GM21528 (cell line): ENCODE data around the gene FGF6.
"Not testable (repeated sequence)": the region's sequence is repeated elsewhere in the genome, so short reads cannot be mapped to it uniquely, and the experiment has no call there.

Experiments
- ATAC-seq: cut with Tn5 transposase; IDR thresholded peaks from one replicate; pipeline ENCODE4 v1.9.1; 2021; ENCODE audit warnings: mild to moderate bottlenecking, moderate library complexity; ENCODE audit not compliant: unreplicated experiment, low FRiP score

The FGF6 gene, protein sequence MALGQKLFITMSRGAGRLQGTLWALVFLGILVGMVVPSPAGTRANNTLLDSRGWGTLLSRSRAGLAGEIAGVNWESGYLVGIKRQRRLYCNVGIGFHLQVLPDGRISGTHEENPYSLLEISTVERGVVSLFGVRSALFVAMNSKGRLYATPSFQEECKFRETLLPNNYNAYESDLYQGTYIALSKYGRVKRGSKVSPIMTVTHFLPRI

DNA sequence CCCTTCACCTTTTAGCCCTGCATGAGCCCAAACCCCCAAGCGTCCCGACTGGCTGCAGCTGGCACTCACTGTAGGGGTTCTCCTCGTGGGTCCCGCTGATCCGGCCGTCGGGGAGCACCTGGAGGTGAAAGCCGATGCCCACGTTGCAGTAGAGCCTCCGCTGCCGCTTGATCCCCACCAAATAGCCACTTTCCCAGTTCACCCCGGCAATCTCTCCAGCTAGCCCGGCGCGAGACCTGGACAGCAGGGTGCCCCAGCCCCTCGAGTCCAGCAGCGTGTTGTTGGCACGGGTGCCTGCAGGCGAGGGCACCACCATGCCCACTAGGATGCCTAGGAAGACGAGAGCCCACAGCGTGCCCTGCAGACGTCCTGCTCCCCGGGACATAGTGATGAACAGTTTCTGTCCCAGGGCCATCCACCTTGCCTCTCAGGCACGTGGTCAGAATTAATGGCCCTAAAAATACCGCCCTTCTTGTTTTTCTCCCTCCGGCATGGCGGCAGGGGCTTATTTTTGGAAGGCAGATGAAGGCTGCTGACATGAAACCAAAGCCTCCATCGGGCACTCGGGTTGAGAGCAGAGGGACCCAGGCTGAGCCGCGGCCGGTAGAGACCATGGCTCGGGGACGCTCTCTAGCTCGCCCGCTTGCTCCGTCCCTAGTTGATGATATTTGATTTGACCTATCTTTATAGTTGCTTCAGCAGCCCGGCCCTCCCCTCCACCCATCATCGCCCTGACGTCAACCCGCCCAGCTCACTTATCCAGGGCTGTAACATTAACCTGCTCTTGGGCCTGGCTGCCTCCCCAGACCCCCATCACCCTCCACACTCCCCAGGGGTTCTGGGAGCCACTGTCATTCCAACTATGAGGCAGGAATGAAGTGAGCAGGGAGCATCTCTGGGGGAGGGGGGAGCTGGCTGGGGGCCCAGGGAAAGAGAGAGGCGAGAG is at the start of gene FGF6:
FGF6 (minus strand) TSS at position 660 of the 946 bp plus-strand sequence; CDS start at position 415, 245 bp downstream.
- ATAC-seq: no peak

GRCh38 chr12:4490973-4491372 is 45.4 kb upstream of the FGF6 start:
- ATAC-seq: no peak

DNA sequence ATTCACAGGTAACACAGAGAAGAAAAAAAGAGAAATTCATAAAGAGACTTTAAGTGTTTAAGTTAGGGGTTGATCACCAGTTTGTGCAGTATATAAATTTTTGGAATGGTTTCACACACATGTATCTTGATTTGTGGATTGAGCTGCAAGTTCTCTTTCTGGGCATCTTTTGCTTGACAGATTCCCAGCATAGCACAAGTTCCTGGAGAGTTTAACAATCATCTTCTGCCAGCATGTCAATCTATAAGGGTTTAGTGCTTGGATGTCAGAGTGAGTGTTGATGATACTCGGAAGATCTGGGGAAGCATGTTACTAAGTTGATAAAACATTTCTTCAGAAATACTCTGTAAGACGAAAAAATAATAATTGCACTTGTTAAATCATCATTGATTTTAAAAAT is 43.9 kb upstream of the FGF6 start:
- ATAC-seq: no peak

- no peak for ATAC-seq
Measured at GRCh38 chr12:4486980-4487379, 41.4 kb upstream of the FGF6 start.

- no peak for ATAC-seq
Measured at GRCh38 chr12:4486049-4486699, 40.6 kb upstream of the FGF6 start.

- ATAC-seq: no peak
Measured at GRCh38 chr12:4483885-4484823, 38.5 kb upstream of the FGF6 start.

DNA sequence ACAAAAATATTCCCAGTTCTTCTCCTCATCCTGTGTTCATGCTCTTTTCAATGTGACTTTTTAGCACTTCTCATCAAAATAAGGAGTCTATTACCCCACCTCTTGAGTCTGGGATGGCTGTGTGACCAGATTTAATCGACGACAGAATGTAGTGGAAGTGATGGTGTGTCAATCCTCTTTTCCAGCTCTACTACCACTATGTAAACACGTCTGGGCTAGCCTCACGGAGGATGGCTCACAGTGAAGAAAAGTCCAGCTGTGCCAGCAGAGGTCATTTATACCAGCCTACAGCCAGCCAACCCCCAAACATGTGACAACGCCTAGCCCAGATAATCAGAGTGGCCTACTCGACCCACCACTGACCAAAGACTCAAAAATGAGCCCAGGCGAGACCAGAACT is 37.3 kb upstream of the FGF6 start:
- ATAC-seq: no peak

GRCh38 chr12:4478933-4479332 is 33.3 kb upstream of the FGF6 start:
- no peak for ATAC-seq

DNA sequence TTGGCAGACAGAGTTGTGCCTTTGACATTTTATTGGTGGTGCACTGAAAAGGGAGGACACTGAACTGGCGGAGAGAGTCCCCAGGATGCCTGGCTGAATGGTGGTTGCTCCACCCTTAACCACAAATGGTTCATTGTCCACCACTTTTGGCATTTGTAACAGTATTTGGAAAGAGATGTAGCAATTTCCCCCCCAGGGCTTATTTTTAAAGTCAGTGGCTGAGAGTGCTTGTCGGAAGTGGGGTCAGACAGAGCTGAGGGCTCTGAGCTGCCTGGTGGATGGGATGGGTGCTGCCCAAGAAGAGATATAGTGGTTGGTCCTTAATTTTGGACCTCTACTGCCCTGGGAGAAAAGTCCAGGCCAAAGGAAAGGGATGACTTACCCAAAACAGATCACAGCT is 31.5 kb upstream of the FGF6 start:
- ATAC-seq: no peak

GRCh38 chr12:4472046-4472445 is 26.4 kb upstream of the FGF6 start:
- no peak for ATAC-seq

- ATAC-seq: no peak
Measured at GRCh38 chr12:4471256-4471655, 25.6 kb upstream of the FGF6 start.

DNA sequence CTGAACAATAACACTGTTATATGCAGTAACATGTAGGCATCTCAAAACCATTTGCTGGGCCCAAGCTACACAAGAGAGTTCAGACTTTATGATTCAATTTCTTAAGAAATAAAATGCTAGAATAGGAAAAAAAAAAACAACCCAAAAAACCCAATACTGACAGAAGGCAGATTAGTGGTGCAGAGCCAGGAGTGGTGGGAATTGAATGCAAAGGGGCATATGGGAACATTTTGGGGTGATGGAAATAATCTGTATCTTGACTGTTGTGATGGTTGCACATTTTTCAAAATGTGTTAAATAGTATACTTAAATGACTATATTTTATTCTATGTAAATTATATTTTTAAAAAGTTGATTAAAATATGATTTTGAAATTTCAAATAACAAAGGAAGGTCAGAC is 23.4 kb upstream of the FGF6 start:
- no peak for ATAC-seq

- ATAC-seq: no peak
Measured at GRCh38 chr12:4460761-4461160, 15.1 kb upstream of the FGF6 start.

- not testable (repeated sequence) for ATAC-seq
Measured at GRCh38 chr12:4455849-4456248, 10.2 kb upstream of the FGF6 start.

DNA sequence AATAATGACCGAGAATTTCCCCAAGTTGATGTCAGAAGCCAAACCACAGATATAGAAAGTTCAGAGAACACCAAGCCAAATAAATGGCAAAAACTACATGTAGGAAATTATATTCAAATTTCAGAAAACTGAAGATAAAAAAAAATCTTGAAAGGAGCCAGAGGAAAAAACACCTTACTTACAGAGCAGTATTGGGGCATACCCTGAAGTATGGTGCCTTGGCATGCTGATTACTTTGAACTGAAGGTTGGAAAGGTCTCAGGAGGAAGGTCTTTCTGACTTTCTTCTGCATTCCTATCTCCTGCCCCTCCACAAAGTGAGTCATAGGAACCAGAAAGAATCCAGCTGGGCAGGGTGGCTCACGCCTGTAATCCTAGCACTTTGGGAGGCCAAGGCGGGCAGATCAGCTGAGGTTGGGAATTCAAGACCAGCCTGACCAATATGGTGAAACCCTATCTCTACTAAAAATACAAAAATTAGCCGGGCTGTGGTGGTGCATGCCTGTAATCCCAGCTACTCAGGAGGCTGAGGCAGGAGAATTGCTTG is 8.8 kb upstream of the FGF6 start:
- ATAC-seq: no peak

- no peak for ATAC-seq
Measured at GRCh38 chr12:4451694-4452093, 6.1 kb upstream of the FGF6 start.

DNA sequence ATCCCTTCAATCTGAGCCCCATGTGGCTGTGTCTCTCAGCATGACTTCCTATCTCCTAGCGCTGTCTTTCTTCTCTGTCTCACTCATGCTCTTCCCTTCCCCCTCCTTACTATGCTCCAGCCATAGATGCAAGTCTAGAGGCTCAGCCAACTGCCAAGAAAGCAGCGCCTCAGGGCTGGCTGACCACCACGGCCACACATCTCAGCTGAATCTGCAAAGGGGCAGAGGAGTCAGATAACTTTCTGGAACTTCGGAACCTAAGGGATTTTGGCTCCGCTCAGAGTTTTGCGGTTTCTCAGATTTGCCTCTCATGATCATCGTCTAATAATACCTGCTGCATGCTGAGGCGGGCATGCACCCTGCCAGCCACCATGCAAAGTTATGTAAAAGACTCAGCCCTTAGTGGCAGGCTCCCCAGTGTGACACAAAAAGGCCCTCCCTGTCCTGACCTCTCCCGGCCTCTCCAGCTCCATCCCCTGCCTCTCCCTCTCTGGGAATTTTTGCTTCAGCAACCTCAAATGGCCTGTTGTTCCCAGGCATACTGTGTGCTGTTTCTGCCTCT is 5.0 kb upstream of the FGF6 start:
- no peak for ATAC-seq

DNA sequence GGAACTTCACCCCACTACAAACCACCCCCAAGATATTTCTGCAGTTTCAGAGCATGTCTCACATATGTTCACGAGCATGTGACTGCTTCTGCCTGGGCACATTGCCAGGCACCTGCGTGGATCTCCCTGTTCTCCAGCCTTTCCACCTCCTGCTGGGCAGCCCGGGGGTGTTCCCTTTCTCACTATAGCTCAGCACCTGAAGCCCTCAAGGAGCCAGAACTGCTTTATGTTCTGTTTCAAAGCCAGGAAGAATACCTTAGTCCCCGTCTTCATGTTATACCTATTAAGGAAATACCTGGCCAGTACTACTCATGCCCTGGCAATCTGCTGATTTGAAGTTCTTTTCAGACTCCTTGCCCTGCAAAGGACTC is 4.2 kb upstream of the FGF6 start:
- ATAC-seq: no peak

DNA sequence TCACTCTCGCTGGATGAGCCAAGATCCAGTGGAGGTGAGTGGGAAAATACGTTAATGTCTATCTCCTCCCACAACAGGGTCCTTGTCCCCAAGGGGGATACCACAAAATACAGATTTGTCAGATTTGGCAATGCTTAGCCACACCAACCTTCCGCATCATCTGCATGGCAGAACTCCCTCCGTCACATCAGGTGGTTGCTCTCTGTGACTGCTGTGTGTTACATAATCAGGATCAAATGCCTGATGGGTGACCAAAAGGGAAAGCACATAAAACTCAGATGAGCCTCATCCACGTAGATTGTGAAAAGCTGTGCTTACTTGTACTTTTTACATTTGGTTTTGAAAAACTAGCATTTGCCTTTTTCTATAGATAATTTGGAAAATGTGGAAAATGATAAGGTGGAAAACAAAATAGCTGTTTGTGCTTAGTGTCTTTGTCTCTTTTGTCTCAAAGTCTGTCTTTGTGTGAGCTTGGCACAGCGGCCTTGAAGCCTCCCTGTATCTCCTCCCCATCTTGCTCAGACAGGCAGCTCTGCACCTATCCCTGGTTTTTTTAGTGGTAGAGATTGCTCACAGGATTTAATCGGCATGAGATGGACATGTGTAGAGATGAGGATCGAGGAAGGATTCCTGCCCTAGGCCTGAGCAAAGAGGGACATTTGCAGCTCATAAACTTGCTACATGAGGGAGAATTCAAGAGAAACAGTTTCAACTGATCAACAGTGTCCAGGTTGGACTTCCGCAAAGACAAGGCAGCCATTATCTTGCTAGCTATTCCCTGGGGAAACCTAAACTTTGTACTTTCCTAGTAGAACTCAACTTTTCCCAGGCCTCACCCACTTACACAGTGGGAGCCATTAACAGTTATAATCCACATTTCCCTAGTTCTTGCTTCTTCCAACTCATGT is 3.6 kb upstream of the FGF6 start:
- no peak for ATAC-seq
